Activated naive CD4-positive, alpha-beta T cell treated with anti-CD3 and anti-CD28 coated beads for 36 hours (primary cell): ENCODE measurements around the gene E2F4. TPM values are rescaled to one million over a fixed set of nuclear protein-coding genes. Genes with fewer than 3 reads are reported as not detected.

Experiments
- CTCF ChIA-PET: fragments of 350-600 bp; sonication (Branson Sonifier 250); formaldehyde crosslinking; loops from one replicate; lab custom pipeline; 2021; ENCODE audit warnings: antibody characterized with exemption; lab: Charles Lee
- DNase-seq: peaks from one replicate; pipeline ENCODE4 v3.0.0-alpha.2; 2020
- H3K27ac Mint-ChIP-seq: one replicate; pipeline ENCODE4 v1.8.0; 2021; ENCODE audit warnings: mild to moderate bottlenecking, mixed read lengths
- H3K27me3 Mint-ChIP-seq: one replicate; pipeline ENCODE4 v1.8.0; 2021; ENCODE audit warnings: low read depth, mixed read lengths
- H3K36me3 Mint-ChIP-seq: one replicate; pipeline ENCODE4 v1.8.0; 2021; ENCODE audit warnings: low read depth, mixed read lengths
- H3K4me1 Mint-ChIP-seq: one replicate; pipeline ENCODE4 v1.8.0; 2021; ENCODE audit warnings: low read depth, mixed read lengths
- H3K4me3 Mint-ChIP-seq: one replicate; pipeline ENCODE4 v1.8.0; 2021; ENCODE audit warnings: mild to moderate bottlenecking, moderate library complexity, mixed read lengths
- H3K9me3 Mint-ChIP-seq: one replicate; pipeline ENCODE4 v1.8.0; 2021; ENCODE audit warnings: mixed read lengths
- intact Hi-C: fragments of 100-400 bp; cut with micrococcal nuclease; formaldehyde crosslinking; loops from one replicate; pipeline ENCODE4 v1.15.1; 2023
- total RNA-seq, 2 experiments: library from RNA; stranded (reverse); gene quantifications; one replicate each; pipeline ENCODE4 v1.2.3, GENCODE V29; 2021

E2F4 gene
- total RNA-seq, 2 experiments from 2014 or later, result 65.1 to 66.5 TPM

- Mint-ChIP-seq H3K36me3 (no peaks in the 10 kb centered on the region), H3K9me3 (no peaks in the 10 kb centered on the region), H3K4me3 (no peak overlapping the region), H3K4me1 (no peaks in the 10 kb centered on the region), H3K27me3 (no peaks in the 10 kb centered on the region), H3K27ac (no peak overlapping the region)
- CTCF ChIA-PET, result no interaction called here
- intact Hi-C loops, result no loop called here
- no peak for DNase-seq
Measured at GRCh38 chr16:67210069-67210937, 18.3 kb downstream of the E2F4 start.

GRCh38 chr16:67211674-67212073 lies 19.7 kb downstream of the E2F4 start:
- no peaks in the 10 kb centered on the region for H3K27me3 Mint-ChIP-seq
- no peak overlapping the region for H3K27ac Mint-ChIP-seq
- H3K36me3 Mint-ChIP-seq, result no peaks in the 10 kb centered on the region
- no peak overlapping the region for H3K4me3 Mint-ChIP-seq
- H3K9me3 Mint-ChIP-seq, result no peaks in the 10 kb centered on the region
- DNase-seq, result no peak
- intact Hi-C loops, result no loop called here
- no peaks in the 10 kb centered on the region for H3K4me1 Mint-ChIP-seq
- CTCF ChIA-PET, result interaction anchor here (0.8 kb wide), 1 partner anchor 9 kb away, joined by 4 read pairs; no protein-coding TSS in a partner anchor

GRCh38 chr16:67212766-67213165 lies 20.8 kb downstream of the E2F4 start:
- H3K36me3 Mint-ChIP-seq, result no peaks in the 10 kb centered on the region
- intact Hi-C loops, result no loop called here
- no peaks in the 10 kb centered on the region for H3K9me3 Mint-ChIP-seq
- no peak for DNase-seq
- no peak overlapping the region for H3K27ac Mint-ChIP-seq
- H3K4me1 Mint-ChIP-seq, result no peaks in the 10 kb centered on the region
- no peaks in the 10 kb centered on the region for H3K27me3 Mint-ChIP-seq
- CTCF ChIA-PET, result interaction anchor here (0.5 to 0.7 kb wide), 3 partner anchors 9 to 605 kb away, joined by 4 to 5 read pairs (median 4); no protein-coding TSS in a partner anchor
- no peak overlapping the region for H3K4me3 Mint-ChIP-seq

GRCh38 chr16:67213197-67214019 lies 21.5 kb downstream of the E2F4 start:
- Mint-ChIP-seq H3K36me3 (no peaks in the 10 kb centered on the region), H3K9me3 (no peaks in the 10 kb centered on the region), H3K4me3 (no peak overlapping the region), H3K27me3 (no peaks in the 10 kb centered on the region), H3K4me1 (no peaks in the 10 kb centered on the region), H3K27ac (no peak overlapping the region)
- intact Hi-C loops, result no loop called here
- no peak for DNase-seq
- CTCF ChIA-PET, result interaction anchor here (0.5 to 0.7 kb wide), 4 partner anchors 8 to 768 kb away, joined by 4 to 8 read pairs (median 6); no protein-coding TSS in a partner anchor

- Mint-ChIP-seq H3K36me3 (no peaks in the 10 kb centered on the region), H3K4me1 (no peaks in the 10 kb centered on the region), H3K9me3 (no peaks in the 10 kb centered on the region), H3K4me3 (no peak overlapping the region), H3K27ac (no peak overlapping the region), H3K27me3 (no peaks in the 10 kb centered on the region)
- no peak for DNase-seq
- CTCF ChIA-PET, result no interaction called here
- intact Hi-C loops, result no loop called here
Measured at GRCh38 chr16:67215706-67216105, 23.8 kb downstream of the E2F4 start.

GRCh38 chr16:67216612-67217490 lies 24.9 kb downstream of the E2F4 start:
- Mint-ChIP-seq H3K27me3 (no peaks in the 10 kb centered on the region), H3K4me3 (no peak overlapping the region), H3K36me3 (no peaks in the 10 kb centered on the region), H3K4me1 (no peaks in the 10 kb centered on the region), H3K27ac (no peak overlapping the region), H3K9me3 (no peaks in the 10 kb centered on the region)
- intact Hi-C loops, result no loop called here
- CTCF ChIA-PET, result interaction anchor here (0.7 to 1.2 kb wide), 2 partner anchors 16 to 19 kb away, joined by 3 to 7 read pairs; no protein-coding TSS in a partner anchor
- DNase-seq, result no peak

GRCh38 chr16:67223992-67224391 lies 32.0 kb downstream of the E2F4 start:
- CTCF ChIA-PET, result interaction anchor here (0.8 to 1.5 kb wide), 3 partner anchors 26 to 175 kb away, joined by 3 read pairs; no protein-coding TSS in a partner anchor
- DNase-seq, result no peak
- no peaks in the 10 kb centered on the region for H3K27me3 Mint-ChIP-seq
- H3K4me3 Mint-ChIP-seq, result no peak overlapping the region
- peaks cover 51% of the 10 kb centered on the region for H3K4me1 Mint-ChIP-seq
- peaks cover 4% of the 10 kb centered on the region for H3K36me3 Mint-ChIP-seq
- no peaks in the 10 kb centered on the region for H3K9me3 Mint-ChIP-seq
- intact Hi-C loops, result no loop called here
- H3K27ac Mint-ChIP-seq, result peak overlapping the region; percentile 20

- Mint-ChIP-seq H3K4me3 (peak overlapping the region; percentile 100), H3K9me3 (no peaks in the 10 kb centered on the region), H3K27ac (peak overlapping the region; percentile 78), H3K36me3 (peaks cover 14% of the 10 kb centered on the region), H3K27me3 (no peaks in the 10 kb centered on the region), H3K4me1 (peaks cover 51% of the 10 kb centered on the region)
- CTCF ChIA-PET, result interaction anchor here (0.5 to 2.5 kb wide), 11 partner anchors 12 to 236 kb away, joined by 3 to 9 read pairs (median 5); no protein-coding TSS in a partner anchor
- intact Hi-C loops, result loop anchor here (1.0 to 2.0 kb wide), 3 partner anchors 44 to 434 kb away; partner anchors contain the start of genes ACD, FBXL8, MATCAP1 and PARD6A
- no peak for DNase-seq
Measured at GRCh38 chr16:67226295-67226803, 34.4 kb downstream of the E2F4 start.

GRCh38 chr16:67226804-67227566 lies 35.0 kb downstream of the E2F4 start, which contains the start of gene TMEM208:
TSS of gene TMEM208 (plus strand) at chr16:67227130. CDS start at chr16:67227219, 89 bp downstream.
- Mint-ChIP-seq H3K4me1 (peaks cover 51% of the 10 kb centered on the region), H3K4me3 (peak within 1 kb of the TSS; percentile 100), H3K27me3 (no peaks in the 10 kb centered on the region), H3K9me3 (no peaks in the 10 kb centered on the region), H3K36me3 (peaks cover 18% of the 10 kb centered on the region), H3K27ac (peak within 1 kb of the TSS; percentile 96)
- DNase-seq, result peak; percentile 99
- intact Hi-C loops, result loop anchor here (1.0 to 2.0 kb wide), 10 partner anchors 9 to 615 kb away; partner anchors contain the start of genes ACD, E2F4, FBXL8 and MATCAP1
- CTCF ChIA-PET, result interaction anchor here (0.8 to 2.5 kb wide), 12 partner anchors 11 to 237 kb away, joined by 3 to 9 read pairs (median 5); no protein-coding TSS in a partner anchor

GRCh38 chr16:67227567-67227921 lies 35.6 kb downstream of the E2F4 start:
- Mint-ChIP-seq H3K27ac (peak overlapping the region; percentile 96), H3K9me3 (no peaks in the 10 kb centered on the region), H3K27me3 (no peaks in the 10 kb centered on the region), H3K4me3 (peak overlapping the region; percentile 100), H3K4me1 (peaks cover 51% of the 10 kb centered on the region), H3K36me3 (peaks cover 20% of the 10 kb centered on the region)
- no peak for DNase-seq
- CTCF ChIA-PET, result interaction anchor here (0.9 to 2.5 kb wide), 10 partner anchors 11 to 201 kb away, joined by 3 to 9 read pairs (median 5); no protein-coding TSS in a partner anchor
- intact Hi-C loops, result loop anchor here (1.0 to 2.0 kb wide), 9 partner anchors 9 to 615 kb away; partner anchors contain the start of genes ACD, E2F4, MATCAP1 and PARD6A
